Kidney (tissue), 14 donors: ENCODE data around the gene LPAR3. TPM values are rescaled to one million over a fixed set of nuclear protein-coding genes. Genes with fewer than 3 reads are reported as not detected.

Experiments
- DNase-seq, 5 donors: peaks; one replicate each; pipeline ENCODE4 v3.0.0-alpha.2; 2013 to 2020
- FAIRE-seq: peaks from 2 replicates; lab custom pipeline; 2012; peaks lifted over from hg19 to GRCh38; lab: Jason Lieb, UNC
- H3K27ac ChIP-seq, 2 donors: one replicate each; pipeline ENCODE4 v1.7.0; 2013; ENCODE audit warnings: low read depth in 2 of 2, low read length in 2 of 2, inconsistent platforms in 1 of 2
- H3K27me3 ChIP-seq: one replicate; pipeline ENCODE4 v1.7.1; 2013; ENCODE audit warnings: low read length, inconsistent platforms; ENCODE audit not compliant: control insufficient read depth, insufficient read depth
- H3K36me3 ChIP-seq, 3 donors: one replicate each; pipeline versions ENCODE4 v1.7.0 to v1.7.1; 2013; ENCODE audit warnings: low read length in 3 of 3, control low read depth in 1 of 3, inconsistent platforms in 1 of 3; ENCODE audit not compliant: insufficient read depth in 3 of 3, control insufficient read depth in 2 of 3
- H3K4me1 ChIP-seq, 3 donors: one replicate each; pipeline versions ENCODE4 v1.7.0 to v1.7.1; 2013; ENCODE audit warnings: low read length in 3 of 3, inconsistent platforms in 1 of 3, low read depth in 1 of 3; ENCODE audit not compliant: control insufficient read depth in 2 of 3, insufficient read depth in 2 of 3
- H3K4me3 ChIP-seq, 3 donors: one replicate each; pipeline versions ENCODE4 v1.7.0 to v1.8.1; 2013; ENCODE audit warnings: low read length in 3 of 3, control low read depth in 1 of 3, inconsistent platforms in 1 of 3
- H3K9ac ChIP-seq, 3 donors: one replicate each; pipeline versions ENCODE4 v1.7.0 to v1.7.1; 2013; ENCODE audit warnings: low read length in 3 of 3, control low read depth in 1 of 3, inconsistent platforms in 1 of 3
- H3K9me3 ChIP-seq, 3 donors: one replicate each; pipeline versions ENCODE4 v1.7.0 to v1.7.1; 2013; ENCODE audit warnings: low read length in 3 of 3, control low read depth in 1 of 3, inconsistent platforms in 1 of 3; ENCODE audit not compliant: control insufficient read depth in 2 of 3, insufficient read depth in 1 of 3
- CTCF ChIP-seq: IDR thresholded peaks from 3 replicates; pipeline ENCODE4 v1.5.1; 2012; ENCODE audit warnings: mild to moderate bottlenecking, moderate library complexity, borderline replicate concordance; ENCODE audit not compliant: insufficient read depth; ENCODE audit errors: extremely low read depth
- intact Hi-C: fragments of 100-400 bp; cut with DNase I; formaldehyde crosslinking; loops from one replicate; pipeline ENCODE4 v1.11.1; 2022
- polyA plus RNA-seq: library from polyadenylated mRNA; stranded (reverse); fragments of 350-450 nt; fragmentation: Illumina TruSeq; extraction: RNeasy Lipid Tissue Mini Kit (QIAGEN cat#74804); gene quantifications from one replicate; pipeline ENCODE4 v1.2.3, GENCODE V29; 2014; ENCODE audit warnings: low read depth, low replicate concordance; ENCODE audit not compliant: insufficient read depth
- total RNA-seq: library from RNA; stranded (reverse); fragmentation: NEBNext Ultra II Directional; extraction: Animal tissue kit (Norgen Biotek cat#: 25700); gene quantifications from one replicate; pipeline ENCODE4 v1.2.1, GENCODE V29; 2021
- donor health status: control.
- donor health status: control.
- donor health status: control.
- donor health status: control.
- donor health status: control.
- donor health status: DM: yes; HTN: yes; CAD: no.
- donor health status: Normal renal cell carcinoma (clear cell type).

LPAR3 gene
- total and polyA plus RNA-seq, 2 donors from 2014 or later = 0.22 TPM; not detected in 1

- intact Hi-C loops = no loop called here
- FAIRE-seq = no peak
- TF ChIP-seq CTCF = no peak
Observed at GRCh38 chr1:84839544-84839943, 53.5 kb downstream of the LPAR3 start.

GRCh38 chr1:84836145-84836544, 56.9 kb downstream of the LPAR3 start:
- TF ChIP-seq CTCF = no peak
- intact Hi-C loops = no loop called here
- no peaks in the 10 kb centered on the region for H3K36me3 ChIP-seq
- H3K9ac ChIP-seq = no peak overlapping the region
- H3K27ac ChIP-seq = no peak overlapping the region
- DNase-seq (no peak), FAIRE-seq (no peak)
- no peaks in the 10 kb centered on the region for H3K9me3 ChIP-seq
- no peak overlapping the region for H3K4me3 ChIP-seq
- no peaks in the 10 kb centered on the region for H3K27me3 ChIP-seq
- H3K4me1 ChIP-seq = no peaks in the 10 kb centered on the region

More at GRCh38 chr1:84839544-84839943, 53.5 kb downstream of the LPAR3 start:
- Histone ChIP-seq H3K9ac (no peak overlapping the region), H3K27me3 (no peaks in the 10 kb centered on the region), H3K36me3 (no peaks in the 10 kb centered on the region), H3K27ac (no peak overlapping the region), H3K4me3 (no peak overlapping the region), H3K4me1 (no peaks in the 10 kb centered on the region), H3K9me3 (no peaks in the 10 kb centered on the region)
- DNase-seq = no peak

- intact Hi-C loops = no loop called here
- no peak overlapping the region for H3K27ac ChIP-seq
- H3K36me3 ChIP-seq = no peaks in the 10 kb centered on the region
- H3K4me1 ChIP-seq = no peaks in the 10 kb centered on the region
- TF ChIP-seq CTCF = no peak
- H3K27me3 ChIP-seq = no peaks in the 10 kb centered on the region
- H3K9me3 ChIP-seq = no peaks in the 10 kb centered on the region
- FAIRE-seq (no peak), DNase-seq (no peak)
- no peak overlapping the region for H3K9ac ChIP-seq
- no peak overlapping the region for H3K4me3 ChIP-seq
Observed at GRCh38 chr1:84835169-84835568, 57.8 kb downstream of the LPAR3 start.

- Histone ChIP-seq H3K4me1 (no peaks in the 10 kb centered on the region), H3K9ac (no peak overlapping the region), H3K27ac (no peak overlapping the region), H3K9me3 (no peaks in the 10 kb centered on the region), H3K27me3 (no peaks in the 10 kb centered on the region), H3K4me3 (no peak overlapping the region), H3K36me3 (no peaks in the 10 kb centered on the region)
- intact Hi-C loops = no loop called here
- no peak for FAIRE-seq
- no peak for TF ChIP-seq CTCF
- no peak for DNase-seq
Observed at GRCh38 chr1:84834419-84835064, 58.5 kb downstream of the LPAR3 start.
